Eye (tissue), 1 donor: ENCODE measurements around the gene REEP1.

Source experiments
- DNase-seq: peaks from one replicate; pipeline ENCODE4 v3.0.0-alpha.2; 2015

REEP1 gene

DNA sequence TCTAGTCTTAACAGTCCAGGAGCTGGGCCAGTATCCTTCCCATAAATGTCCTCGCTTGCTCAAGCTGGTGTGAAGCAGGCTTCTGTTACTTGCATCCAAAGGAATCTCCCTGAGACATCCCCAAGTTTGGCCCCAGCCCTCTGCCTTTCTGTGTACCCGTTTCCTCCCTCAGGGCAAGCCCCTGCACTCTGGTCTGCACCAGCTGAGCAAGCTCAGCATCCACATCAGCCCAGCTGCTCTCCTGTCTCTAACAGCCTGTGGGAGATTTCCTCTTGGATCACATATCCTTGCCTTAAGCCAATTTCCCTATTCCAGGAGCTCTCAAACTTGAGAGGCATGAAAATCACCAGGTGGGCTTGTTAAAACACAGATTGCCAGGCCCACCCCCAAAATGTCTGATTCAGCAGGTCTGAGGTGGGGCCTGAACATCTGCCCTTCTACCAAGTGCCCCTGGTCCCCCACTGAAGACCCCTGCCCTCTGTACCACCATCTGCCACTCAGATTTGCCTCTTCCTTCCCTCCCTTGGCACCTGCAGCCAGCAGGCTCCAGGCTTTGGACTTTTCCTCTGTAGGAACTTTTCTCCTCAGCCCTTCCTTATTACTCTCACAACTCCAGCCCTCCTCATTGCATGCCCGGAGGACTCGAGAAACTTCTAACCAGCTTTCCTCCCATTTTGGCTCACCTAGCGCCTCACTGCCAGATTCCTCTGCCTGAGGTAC is 32.1 kb downstream of the REEP1 start:
- no peak for DNase-seq

DNA sequence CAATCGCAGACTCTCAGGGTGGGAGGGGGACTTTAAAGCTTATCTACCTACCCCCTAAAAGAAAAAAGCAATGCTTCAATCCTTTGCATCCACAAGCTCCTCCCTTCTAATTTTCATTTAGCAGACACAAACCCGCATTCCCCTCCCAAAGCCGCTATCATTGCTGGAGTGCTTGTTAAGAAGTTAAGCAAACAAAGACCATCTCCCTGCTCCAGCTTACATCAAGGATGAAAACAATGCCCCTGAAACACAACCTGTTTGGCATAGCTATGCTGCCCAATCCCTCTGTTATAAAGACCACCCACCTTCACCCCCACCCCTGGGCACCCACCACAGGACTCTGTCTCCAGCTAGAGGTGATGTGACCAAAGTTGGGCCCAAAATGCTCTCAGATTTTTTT is 33.0 kb downstream of the REEP1 start:
- no peak for DNase-seq

DNA sequence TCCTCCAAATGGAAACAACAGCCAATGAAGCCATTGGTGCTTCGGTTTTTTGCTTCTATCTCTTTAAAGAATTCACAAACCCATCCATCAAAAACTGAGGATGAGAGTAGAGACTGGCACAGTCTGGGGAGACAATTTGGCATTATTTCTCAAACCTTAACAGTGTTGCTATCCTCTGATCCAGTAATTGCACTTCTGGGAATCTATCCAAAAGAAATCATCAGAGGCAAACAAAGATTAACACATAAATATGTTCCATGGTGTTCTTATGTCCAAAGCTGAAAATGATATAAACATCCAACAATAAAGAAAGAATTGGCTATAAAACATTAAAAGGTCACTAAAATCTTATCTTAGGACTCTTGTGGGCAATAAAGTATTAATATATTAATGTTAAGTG is 35.1 kb downstream of the REEP1 start:
- no peak for DNase-seq

DNA sequence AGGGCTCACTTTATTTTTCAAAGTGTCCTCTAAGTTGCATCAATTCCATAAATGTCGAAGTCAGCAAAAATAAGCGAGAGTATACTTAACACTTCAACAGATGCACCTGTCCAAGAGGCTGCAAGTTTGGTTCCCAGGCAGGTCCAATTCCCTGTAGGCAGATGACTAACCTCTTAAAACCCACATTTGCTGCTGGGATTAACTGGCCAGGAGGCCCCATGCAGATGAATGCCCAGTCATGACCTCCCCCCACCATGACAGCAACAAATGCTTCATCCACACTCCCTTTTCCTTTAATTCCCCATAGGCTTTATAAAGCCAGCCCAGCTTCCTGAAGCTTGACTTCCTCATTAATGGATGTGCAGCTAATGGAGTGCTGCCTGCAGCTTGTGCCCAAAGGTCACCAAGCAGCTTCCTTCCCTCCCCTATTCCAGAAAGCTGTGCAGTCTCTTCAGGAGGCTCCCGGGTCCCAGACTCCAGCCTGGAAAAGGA is 35.7 kb downstream of the REEP1 start:
- DNase-seq, result peak; percentile 81

DNA sequence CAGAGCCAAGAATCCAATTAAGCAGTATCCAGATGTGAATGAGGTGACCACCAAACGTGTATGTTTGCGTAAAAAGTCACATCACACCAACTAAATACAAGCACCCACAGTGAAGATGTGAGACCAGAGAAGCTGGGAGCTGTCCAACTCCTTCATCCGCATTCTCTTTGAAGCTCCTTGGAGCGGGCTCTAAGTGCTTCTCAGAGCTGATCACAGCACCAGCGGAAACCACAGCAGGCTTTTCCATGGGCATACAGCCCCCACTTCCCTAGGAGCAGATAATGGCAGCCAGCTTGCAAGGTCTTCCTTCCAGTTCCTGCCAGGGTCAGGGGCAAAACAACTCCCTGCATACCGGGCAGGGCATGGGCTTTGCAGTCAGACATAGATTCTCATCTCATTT is 36.4 kb downstream of the REEP1 start:
- DNase-seq, result peak; percentile 52

DNA sequence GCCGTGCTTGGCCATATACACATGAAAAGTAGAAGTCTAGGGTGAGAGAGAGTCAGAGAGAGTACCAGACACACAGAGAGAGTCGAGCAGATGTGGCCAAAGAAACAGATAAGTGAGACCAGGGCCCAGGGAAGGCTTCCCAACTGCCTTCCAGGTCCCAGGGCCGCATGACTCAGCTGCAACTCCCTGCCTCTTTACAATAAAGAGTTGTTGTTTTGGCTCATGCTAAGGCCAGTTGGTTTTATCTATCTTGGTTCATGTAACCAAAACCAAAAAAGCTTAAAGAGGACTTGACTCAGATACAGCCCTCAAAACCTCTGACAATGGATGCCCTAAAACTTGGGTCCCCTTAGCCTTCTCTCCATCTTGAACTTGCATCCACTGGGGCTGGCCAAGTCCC is 36.9 kb downstream of the REEP1 start:
- DNase-seq, result no peak

DNA sequence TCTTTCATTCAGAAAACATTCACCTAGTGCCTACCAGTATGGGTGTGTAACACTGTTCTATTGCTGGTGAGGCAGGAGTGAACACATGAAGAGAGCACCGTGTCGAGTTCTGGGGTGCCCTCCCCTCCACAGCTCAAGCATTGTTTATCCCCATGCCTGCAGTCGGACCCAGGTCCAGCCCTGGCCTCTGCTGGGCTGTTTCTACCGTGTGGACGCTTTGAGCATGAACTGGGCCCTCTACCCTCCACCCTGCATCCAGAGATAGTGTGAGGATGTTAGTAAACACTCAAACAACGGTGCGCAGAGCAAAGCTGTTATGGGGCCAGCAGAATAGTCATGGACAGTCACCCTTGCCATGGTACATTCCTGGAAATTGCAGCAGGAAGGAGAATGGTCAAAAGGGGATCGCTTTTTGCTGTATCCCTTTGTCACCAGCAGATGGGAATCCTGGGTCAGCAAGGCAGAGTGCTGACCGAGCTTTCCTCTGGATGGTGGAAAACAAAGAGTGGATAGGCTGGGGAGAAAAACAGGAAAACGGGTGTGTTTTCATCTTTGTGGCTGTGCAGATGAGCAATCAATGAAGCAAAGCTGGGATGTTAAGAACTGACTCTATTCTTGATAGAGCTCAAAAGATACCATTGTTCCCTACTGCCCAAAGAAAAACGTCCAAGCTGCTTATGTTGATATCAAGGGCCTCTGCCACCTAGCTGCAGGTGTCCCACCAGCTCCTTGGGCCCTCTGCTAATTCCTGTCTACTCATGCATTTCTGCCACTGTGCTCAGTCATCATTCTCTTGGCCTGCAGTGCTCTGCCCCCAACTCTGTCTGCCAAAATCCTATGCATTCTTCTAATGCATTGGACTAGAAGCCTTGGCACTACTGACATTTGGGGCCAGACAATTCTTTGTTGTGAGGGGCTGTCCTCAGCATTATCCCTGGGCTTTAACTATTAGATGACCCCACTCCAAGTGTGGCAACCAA is 38.7 kb downstream of the REEP1 start:
- peak; percentile 58 for DNase-seq

DNA sequence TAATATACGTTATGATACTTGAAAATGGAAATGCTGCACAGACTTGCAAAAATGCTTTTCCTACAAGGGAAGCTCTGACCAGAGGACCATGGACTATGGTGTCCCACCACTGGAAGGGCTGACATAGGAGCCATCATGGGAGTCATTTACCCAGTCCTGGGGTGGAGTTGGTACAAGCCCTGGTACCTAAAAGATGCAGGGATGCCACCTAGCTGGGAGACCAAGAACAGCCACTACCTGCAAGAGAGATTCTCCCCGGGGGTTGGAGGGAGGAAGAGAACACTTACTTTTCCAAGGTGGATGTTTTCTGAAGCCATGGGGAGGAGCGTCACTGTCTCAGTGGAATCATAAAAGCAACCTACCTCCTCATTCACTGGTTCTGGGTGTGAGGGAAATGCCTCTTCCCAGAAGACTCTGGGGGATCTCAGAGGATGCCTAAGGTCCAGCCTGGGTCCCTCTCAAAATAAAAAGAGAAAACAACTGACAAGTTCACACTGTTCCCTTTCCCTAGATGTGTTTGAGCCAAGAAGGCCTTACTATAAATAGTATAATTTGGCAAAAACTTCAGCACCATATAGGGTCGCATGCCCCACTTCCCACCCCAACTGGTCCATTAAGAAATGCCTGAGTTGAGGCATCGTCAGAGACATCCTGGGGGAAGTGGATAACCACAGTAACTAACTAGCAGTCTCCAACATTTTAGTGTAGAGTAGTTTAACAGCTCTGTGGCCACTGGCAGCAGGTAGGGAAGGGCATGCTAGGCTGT is 39.9 kb downstream of the REEP1 start:
- no peak for DNase-seq

DNA sequence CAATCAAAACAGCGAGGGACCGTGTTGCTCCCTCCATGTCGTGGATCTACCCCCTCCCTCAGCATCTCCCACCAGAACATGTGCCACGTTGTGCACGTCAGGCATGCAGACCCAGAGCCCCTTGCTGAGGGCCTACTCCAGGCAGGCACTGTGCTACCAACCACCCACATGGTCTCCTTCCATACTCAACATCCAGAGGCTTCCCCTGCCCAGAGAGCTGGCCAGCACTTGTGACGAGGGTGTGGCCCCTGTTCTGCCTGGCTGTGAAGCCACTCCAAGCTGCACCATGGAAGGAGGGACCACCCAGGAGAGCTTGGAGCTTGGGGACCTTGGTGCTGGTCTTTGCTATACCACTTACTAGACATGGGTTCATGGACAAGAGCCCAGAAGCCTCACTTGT is 40.5 kb downstream of the REEP1 start:
- no peak for DNase-seq

DNA sequence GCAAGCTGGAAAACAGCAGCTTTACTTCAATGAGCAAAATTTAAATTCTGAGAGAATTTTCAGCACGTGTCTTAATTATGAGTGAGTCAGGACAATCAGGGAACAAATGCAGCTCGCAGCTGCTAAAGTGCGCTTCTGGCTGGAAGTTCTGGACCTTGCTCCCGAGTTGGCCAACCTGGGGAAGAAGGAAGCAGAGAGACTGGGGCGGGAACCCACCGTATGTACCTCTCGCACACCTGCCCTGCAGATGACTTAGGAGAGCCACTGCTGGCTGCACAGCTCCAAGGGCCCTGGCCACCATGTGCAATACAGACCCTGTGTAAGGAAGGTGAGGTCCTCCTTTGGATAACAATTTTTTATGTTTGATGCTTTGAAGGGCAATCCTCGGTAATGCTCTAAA is 42.4 kb downstream of the REEP1 start:
- no peak for DNase-seq

DNA sequence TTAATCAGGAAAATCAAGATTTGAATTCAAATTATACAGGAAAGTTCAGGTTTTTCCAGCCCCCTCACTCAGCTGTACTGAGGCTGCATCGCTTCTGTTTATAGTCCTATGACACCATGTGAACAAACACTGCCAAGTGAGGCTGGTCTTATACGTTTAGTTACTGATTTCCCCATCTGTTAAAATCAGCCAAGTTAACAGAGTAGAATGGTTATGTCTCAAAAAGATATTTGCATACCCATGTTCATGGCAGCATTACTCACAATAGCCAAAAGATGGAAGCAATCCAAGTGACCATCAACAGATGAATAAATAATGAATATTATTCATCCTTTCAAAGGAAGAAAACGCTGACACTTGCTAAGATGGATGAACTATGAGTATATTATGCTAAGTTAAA is 43.8 kb downstream of the REEP1 start:
- DNase-seq, result no peak

DNA sequence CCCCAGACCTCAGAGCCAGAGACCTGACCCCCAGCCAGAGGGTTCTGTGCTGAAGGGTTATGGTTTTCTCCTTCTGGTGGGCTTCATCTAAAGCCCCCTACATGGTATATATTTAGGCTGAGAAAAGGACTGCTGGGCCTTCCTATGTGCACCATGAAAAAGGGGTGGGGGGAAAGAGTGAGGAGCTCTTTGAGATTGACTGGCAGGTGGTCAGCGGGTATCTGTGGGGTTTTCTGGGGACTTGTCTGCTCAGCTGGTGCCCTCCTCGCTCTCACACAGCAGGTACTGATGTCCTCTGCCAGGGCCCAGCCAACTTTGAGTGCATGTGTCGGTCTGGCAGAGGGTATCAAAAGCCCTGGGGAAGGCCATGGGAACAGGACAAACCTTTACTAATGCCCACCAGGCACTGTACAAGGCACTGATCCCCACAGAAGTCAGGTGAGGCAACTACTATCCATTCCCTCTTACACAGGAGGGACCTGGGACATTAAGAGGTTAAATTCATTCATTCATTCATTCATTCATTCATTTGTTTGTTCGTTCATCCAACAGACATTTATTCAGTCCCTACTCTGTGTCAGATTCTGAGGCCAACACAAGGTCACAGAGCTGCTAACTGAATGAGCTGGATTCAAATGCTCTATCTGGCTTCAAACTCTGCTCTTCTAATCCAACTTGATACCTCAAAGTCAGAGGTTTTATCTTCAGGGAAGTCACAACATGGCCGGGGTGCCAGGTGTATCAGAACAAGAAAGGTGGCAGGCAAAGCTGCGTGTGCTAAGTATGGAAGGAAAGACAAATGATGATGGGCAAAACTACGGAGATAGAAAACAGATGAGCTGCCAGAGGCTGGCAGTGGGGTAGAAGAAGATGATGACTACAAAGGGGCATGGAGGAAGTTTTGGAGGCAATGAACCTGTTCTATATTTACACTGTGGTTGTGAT is 44.6 kb downstream of the REEP1 start:
- DNase-seq, result no peak

DNA sequence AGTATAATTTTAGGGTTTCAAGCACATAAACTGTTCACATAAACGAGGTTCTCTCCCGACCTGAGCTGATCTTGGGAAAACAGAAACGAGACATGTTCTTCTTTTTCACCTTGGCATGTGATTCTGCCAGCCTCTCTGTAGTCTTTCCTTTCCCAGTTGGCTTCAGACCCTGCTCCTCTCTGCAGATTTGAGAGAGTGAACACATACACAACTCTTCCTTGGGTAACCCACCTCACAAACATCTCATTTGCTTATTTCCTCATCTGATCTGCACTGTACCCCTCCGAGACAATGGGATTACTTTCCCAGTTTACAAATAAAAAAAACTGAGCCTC is 46.1 kb downstream of the REEP1 start:
- DNase-seq, result no peak

DNA sequence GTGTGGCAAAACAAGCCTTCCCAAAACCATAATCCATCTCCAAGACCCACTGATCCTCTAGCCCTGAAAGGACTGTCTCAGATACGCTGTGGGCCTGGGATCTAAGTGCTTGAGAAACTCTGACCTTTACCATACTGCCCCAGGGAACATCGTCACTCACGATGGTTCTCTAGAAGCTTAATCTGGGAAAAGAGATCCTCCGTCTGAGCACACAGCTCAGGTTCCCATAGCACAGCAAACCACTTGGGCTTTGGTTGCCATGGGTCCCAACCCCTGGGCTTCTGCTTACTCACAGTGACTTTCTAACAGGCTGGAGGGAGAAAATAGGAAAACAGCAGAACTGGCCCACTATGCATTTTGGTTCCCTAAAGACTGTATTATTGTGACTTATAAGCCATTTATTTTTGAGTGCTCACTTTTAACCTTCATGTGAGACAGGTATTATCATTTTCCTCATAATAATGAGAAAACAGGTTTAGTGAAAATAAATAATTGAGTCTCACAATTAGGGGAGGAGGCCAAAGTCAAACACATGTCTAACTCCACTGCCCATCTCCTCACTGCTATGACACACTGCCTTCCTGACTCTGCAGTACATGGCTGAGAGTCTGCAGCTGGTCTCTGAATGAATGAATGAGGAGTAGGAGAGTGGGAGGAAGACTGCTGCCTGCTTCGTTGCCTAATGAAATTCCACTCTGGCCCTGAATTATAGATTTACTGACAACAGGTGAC is 46.7 kb downstream of the REEP1 start:
- DNase-seq, result peak; percentile 65

DNA sequence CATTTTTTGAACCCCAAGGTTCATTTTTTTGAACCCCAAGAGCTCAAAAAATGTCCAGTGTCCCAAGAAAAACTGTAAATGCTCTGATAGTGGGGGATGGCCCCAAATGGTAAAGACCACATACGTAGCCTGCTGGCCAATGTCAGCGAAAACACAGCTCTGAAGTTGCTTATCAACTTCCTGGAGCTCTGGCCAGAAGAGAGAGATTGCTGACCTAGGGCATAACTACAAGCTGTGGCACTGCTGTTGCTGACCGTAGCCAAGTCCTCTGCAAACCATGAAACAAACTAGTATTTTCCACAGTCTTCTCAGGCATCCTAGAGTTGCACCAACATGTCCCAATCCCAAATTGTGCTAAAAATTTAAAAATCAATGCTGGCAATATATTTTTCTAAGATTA is 50.9 kb downstream of the REEP1 start:
- no peak for DNase-seq

DNA sequence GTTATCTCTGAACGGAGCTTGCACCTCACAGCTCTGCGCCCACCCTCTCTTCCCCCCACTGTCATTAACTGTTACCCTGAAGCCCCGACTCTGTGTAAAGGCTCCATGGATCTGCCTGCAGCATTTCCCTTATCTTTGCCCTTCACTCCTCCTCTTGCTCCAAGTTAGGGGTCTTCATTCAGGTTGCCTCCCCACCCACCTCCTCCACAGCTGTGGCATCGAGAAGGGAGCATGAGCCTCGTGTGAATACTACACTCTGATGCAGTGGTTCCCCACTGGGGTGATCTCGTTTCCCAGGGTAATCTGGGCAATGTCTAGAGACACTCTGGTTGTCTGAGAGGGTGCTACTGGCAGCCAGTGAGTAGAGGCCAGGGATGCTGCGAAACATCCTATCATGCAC is 51.4 kb downstream of the REEP1 start:
- no peak for DNase-seq

DNA sequence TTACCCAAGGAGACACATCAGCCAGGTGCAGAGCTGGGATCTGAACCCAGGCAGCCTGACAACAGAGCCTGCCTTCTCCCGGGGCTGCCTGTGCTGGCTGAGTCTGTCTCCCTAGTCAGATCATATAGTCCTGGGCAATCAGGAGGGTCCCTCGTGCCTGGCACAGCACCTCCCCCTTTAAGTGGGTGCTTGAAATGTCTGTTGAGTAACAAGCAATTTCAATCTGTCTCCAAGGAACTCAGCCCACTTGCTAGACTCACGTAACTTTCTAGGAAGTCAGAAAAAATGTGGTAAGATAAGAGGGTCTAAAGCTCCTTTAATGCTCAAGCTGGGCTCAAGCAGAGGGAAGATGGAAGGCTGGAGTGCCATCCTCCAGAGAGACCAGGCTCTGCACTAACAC is 51.9 kb downstream of the REEP1 start:
- DNase-seq, result no peak

DNA sequence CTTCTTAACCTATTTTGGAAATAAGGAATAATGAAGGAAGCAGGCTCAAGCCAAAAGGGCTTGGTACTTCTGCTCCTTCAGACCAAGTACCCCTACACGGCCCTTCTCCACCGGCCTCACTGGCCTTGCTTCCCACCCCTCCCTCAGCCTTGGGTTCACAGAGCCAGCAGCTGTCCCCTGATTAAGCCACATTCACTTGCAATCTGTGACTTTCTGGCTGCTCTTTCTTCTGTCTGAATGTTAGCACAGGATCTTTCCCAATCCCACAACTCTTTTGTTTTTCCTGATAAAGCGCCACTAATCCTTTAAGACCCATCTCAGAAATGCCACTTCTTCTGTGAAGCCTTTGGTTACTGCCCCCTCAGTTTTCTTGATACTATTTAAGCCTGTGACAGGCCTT is 52.4 kb downstream of the REEP1 start:
- no peak for DNase-seq

DNA sequence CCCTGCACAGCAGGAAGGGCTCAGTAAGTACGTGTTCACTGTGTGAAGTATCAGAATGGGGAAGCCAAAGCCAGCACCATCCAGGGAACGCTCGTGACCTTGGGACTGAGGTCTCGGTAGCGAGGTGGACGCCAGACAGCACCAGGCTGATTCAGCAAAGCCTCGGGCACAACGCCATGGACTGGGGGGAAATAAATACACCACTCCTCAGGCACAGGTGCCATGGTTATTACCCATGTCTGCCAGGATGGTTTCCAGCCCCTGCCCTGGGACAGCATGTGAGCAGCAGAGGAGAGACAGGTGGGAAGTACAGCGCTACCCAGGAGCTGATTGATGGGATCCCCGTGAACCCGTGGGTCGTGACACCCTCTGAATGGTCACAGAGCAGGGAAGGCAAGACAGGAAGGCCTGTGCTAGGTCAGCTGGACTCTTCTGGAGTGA is 53.0 kb downstream of the REEP1 start:
- DNase-seq, result no peak

DNA sequence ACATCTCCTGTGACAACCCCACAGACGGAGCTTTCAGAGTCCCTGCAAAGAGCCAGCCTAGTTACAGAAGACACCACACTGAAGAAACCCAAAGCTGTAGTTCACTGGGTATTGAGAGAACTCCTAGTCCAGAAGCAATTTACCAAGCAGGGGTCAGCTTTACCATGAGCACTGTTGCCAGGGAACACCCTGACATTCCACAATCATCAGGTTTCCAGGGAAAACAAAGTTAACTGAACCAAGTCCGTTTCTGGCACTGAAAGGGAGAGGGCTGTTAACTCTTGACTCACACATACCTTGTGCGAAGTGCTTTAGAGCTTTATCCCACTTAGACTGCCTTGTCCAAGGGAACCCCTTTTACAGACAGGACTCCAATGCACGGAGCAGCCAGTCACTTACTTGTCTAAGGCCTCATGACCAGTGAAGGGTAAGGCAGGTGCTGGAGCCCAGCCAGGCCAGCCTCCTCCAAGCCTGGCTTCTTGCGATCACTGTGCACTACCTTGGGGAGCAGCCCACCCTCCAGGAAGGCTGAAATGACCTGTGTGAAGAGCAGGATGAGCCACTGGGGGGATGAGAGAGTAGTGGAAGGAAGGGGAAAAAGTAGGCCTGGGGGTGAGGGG is 53.9 kb downstream of the REEP1 start:
- DNase-seq, result no peak
